Prostate gland (tissue), 2 donors: ENCODE data around the gene C10orf53. TPM values are rescaled to one million over a fixed set of nuclear protein-coding genes. Genes with fewer than 3 reads are reported as not detected.

Experiments used
- DNase-seq: peaks from one replicate; pipeline ENCODE4 v3.0.0-alpha.2; 2019; ENCODE audit warnings: low spot score
- H3K27ac ChIP-seq, 2 donors: fragments of 200-600 bp; sonication (generic); 2 replicates each; pipeline ENCODE4 v1.5.1; 2017 to 2019
- H3K27me3 ChIP-seq: fragments of 200-600 bp; sonication (generic); replicated peaks from 2 replicates; pipeline ENCODE4 v1.5.1; 2019; ENCODE audit not compliant: insufficient read depth
- H3K36me3 ChIP-seq, 2 donors: fragments of 200-600 bp; sonication (generic); 1 replicate in 1 of 2; 2 replicates in 1 of 2; pipeline versions ENCODE4 v1.5.1 to v1.8.1; 2017 to 2019
- H3K4me1 ChIP-seq: fragments of 200-600 bp; sonication (generic); replicated peaks from 2 replicates; pipeline ENCODE4 v1.5.1; 2019
- H3K4me3 ChIP-seq, 2 donors: fragments of 200-600 bp; sonication (generic); 2 replicates each; pipeline ENCODE4 v1.5.1; 2017 to 2019
- H3K9me3 ChIP-seq: fragments of 200-600 bp; sonication (generic); 2 replicates; pipeline ENCODE4 v1.5.1; 2017
- POLR2A ChIP-seq: fragments of 450-650 bp; IDR thresholded peaks from one replicate; pipeline ENCODE4 v1.6.1; 2016; ENCODE audit warnings: antibody characterized with exemption, mild to moderate bottlenecking
- POLR2AphosphoS5 ChIP-seq: sonication (generic); formaldehyde crosslinking; IDR thresholded peaks from one replicate; pipeline ENCODE4 v1.6.1; 2017; ENCODE audit warnings: antibody characterized with exemption
- WGBS: methylation state at CpG from one replicate; pipeline ENCODE4 v1.1.5; 2018; 5-methylcytosine and 5-hydroxymethylcytosine counted together
- intact Hi-C: fragments of 100-400 bp; cut with DNase I; formaldehyde crosslinking; loops from one replicate; pipeline ENCODE4 v1.14.2; 2022
- total RNA-seq, 2 donors: library from RNA; depleted of rRNA; stranded (reverse); fragments of >200 nt; gene quantifications; one replicate each; pipeline ENCODE4 v1.1.0, GENCODE V29; 2016
- TF ChIP-seq, protein P1 (sequence below), 4 experiments: fragments of 200-600 bp in 2 of 4; fragments of 450-650 bp in 2 of 4; sonication (generic) in 2 of 4; IDR thresholded peaks; 1 replicate in 3 of 4; 2 replicates in 1 of 4; pipeline ENCODE4 v1.5.1; 2016 to 2019; ENCODE audit warnings: antibody characterized with exemption in 4 of 4, mild to moderate bottlenecking in 2 of 4, moderate library complexity in 2 of 4

C10orf53 gene
- total RNA-seq, 2 donors from 2014 or later = 1.5 TPM; not detected in 1

DNA sequence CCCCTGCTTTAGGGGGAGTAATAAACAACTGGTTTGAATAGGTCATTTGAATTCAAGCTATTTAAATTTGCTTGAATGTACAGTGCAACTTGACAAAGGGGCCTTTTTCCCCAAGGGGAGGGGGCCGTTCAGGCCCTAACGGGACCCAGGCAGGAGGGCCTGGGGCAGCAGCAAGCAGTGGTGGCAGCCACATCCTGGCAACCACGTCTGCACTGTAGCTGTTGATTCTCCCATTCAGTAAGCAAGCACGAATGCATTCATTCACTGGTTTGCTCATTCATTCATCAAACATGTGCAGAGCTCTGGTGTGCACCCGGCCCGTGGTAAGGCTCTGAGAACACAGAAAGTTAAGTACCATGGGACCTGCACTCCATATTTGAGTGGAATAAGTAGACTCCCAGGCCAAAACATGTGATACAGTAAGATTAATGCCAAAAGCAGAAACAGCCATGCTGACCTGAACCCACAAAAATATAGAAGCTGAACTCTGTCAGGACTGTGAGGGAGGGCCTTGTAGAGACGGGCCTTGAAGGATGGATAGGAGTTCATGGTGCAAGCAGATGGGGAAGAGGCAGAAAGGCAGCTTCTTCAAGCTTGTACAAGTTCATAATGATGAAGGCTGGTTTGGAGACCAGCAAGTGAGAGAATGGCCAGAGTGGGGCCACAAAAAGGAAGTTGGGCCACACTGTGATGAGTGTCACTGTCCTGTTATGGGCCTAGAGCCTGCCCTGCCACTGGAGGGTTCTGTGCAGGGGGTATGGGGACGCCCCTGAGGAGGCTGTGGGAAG, 29.3 kb upstream of the C10orf53 start:
- Histone ChIP-seq H3K27me3 (no peaks in the 10 kb centered on the region), H3K4me1 (no peaks in the 10 kb centered on the region), H3K27ac (no peak overlapping the region), H3K9me3 (no peaks in the 10 kb centered on the region), H3K36me3 (no peaks in the 10 kb centered on the region), H3K4me3 (no peak overlapping the region)
- no peak for DNase-seq
- WGBS = 66% methylated on average over 8 of the region's 8 CpGs
- TF ChIP-seq, protein P1, sequence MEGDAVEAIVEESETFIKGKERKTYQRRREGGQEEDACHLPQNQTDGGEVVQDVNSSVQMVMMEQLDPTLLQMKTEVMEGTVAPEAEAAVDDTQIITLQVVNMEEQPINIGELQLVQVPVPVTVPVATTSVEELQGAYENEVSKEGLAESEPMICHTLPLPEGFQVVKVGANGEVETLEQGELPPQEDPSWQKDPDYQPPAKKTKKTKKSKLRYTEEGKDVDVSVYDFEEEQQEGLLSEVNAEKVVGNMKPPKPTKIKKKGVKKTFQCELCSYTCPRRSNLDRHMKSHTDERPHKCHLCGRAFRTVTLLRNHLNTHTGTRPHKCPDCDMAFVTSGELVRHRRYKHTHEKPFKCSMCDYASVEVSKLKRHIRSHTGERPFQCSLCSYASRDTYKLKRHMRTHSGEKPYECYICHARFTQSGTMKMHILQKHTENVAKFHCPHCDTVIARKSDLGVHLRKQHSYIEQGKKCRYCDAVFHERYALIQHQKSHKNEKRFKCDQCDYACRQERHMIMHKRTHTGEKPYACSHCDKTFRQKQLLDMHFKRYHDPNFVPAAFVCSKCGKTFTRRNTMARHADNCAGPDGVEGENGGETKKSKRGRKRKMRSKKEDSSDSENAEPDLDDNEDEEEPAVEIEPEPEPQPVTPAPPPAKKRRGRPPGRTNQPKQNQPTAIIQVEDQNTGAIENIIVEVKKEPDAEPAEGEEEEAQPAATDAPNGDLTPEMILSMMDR (IDR thresholded peaks at IDR 0.05) = no peak
- no peak for TF ChIP-seq POLR2A
- TF ChIP-seq POLR2AphosphoS5 = no peak
- intact Hi-C loops = no loop called here

DNA sequence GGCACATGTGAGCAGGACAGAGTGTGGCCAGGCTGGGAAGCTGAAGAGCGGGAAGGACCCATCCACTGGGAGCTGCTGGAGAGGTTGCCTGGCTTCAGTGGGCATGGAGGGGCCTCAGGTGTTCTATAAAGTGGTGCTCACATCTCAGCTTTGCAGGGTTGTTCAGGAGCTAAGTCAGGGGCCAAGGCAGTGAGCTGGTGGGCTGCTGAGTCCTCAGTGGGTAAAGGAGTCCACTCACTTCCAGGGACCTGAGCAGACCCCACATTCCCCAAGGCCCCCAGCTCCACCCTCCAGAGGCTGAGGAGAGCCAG, 28.8 kb upstream of the C10orf53 start:
- Histone ChIP-seq H3K4me3 (no peak overlapping the region), H3K27ac (no peak overlapping the region), H3K27me3 (no peaks in the 10 kb centered on the region), H3K9me3 (no peaks in the 10 kb centered on the region), H3K4me1 (no peaks in the 10 kb centered on the region), H3K36me3 (no peaks in the 10 kb centered on the region)
- no peak for DNase-seq
- intact Hi-C loops = no loop called here
- 80% methylated on average over 1 of the region's 1 CpG for WGBS
- TF ChIP-seq POLR2AphosphoS5 = no peak
- TF ChIP-seq, protein P1 (IDR thresholded peaks at IDR 0.05) = no peak
- no peak for TF ChIP-seq POLR2A

DNA sequence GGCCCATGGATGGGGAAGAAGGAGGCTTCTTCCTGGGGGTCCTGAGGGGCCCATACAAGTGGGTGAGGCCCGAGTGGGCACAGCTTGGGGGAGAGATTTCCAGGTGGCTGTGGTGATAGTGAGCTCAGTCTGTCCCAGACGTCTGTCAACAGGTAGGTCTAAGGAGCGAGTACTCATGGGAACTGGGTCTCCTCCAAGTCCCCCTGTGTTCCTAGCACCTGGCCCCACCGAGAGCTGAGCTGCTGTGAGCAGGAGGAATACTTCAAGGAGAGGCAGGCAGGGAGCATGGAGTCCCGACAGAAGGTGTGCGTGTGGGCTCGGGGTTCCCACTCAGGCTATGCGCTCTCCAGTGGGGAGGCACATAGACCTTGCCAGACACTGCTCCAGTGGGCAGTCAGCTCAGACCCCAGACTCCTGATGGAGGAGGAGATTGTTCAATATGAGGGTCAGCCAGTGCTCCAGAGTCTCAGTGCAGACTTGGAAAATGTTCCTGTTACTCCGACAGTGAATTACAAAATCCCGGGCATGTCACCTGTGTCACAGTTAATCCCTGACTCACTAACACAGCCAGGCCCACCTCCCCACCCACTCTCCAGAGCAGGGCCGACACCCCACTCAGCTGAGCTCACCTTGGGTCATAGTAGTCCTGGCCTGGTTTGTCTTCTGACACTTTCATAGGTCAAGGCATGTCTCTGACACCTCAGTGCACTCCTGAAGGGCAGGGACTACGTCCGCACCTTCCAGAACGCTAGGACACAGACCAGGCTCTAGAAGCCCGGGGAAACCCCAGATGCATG, 28.2 kb upstream of the C10orf53 start:
- H3K36me3 ChIP-seq = no peaks in the 10 kb centered on the region
- H3K27me3 ChIP-seq = no peaks in the 10 kb centered on the region
- no peaks in the 10 kb centered on the region for H3K9me3 ChIP-seq
- H3K4me1 ChIP-seq = no peaks in the 10 kb centered on the region
- intact Hi-C loops = no loop called here
- TF ChIP-seq POLR2A = no peak
- TF ChIP-seq POLR2AphosphoS5 = no peak
- TF ChIP-seq, protein P1 (IDR thresholded peaks at IDR 0.05) = no peak
- DNase-seq = no peak
- 76% methylated on average over 15 of the region's 15 CpGs for WGBS
- H3K27ac ChIP-seq = no peak overlapping the region
- H3K4me3 ChIP-seq = no peak overlapping the region

DNA sequence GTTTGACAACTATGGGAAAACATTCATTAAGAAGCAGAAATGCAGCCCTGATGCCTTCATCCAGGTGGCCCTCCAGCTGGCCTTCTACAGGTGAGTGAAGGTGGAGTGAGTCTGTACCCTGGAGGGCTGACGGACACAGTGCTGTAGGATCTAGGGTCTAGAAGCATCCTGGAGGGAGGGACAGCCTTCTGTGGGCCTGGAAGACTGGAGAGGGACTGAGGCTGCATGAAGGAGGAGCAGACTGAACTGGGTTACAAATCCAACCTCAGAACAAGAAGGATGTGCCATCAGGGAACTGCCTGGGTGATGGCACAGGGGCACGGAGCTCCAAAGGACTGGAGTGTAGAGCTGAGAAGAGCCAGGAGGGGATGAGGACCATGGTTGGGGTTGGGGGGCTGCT, 27.5 kb upstream of the C10orf53 start:
- no peaks in the 10 kb centered on the region for H3K4me1 ChIP-seq
- no peak for DNase-seq
- 75% methylated on average over 2 of the region's 2 CpGs for WGBS
- no peaks in the 10 kb centered on the region for H3K9me3 ChIP-seq
- H3K27me3 ChIP-seq = no peaks in the 10 kb centered on the region
- no peaks in the 10 kb centered on the region for H3K36me3 ChIP-seq
- TF ChIP-seq, protein P1 (IDR thresholded peaks at IDR 0.05) = no peak
- no peak for TF ChIP-seq POLR2A
- no peak for TF ChIP-seq POLR2AphosphoS5
- H3K27ac ChIP-seq = no peak overlapping the region
- no peak overlapping the region for H3K4me3 ChIP-seq
- intact Hi-C loops = no loop called here
